Cardiac muscle cell (in vitro differentiated cells and primary cell): ENCODE results near the gene SELENOH. TPM values are rescaled to one million over a fixed set of nuclear protein-coding genes. Genes with fewer than 3 reads are reported as not detected.
"Not testable (repeated sequence)": the region's sequence is repeated elsewhere in the genome, so short reads cannot be mapped to it uniquely, and the experiment has no call there.

Experiments
- DNase-seq, 2 donors: peaks; one replicate each; pipeline versions ENCODE4 v3.0.0 to v3.0.0-alpha.2; 2010 to 2017; ENCODE audit warnings: low read depth in 1 of 2, low spot score in 1 of 2
- H3K27ac ChIP-seq: fragments of 200-600 bp; sonication (generic); 2 replicates; pipeline ENCODE4 v1.5.1; 2016
- H3K27me3 ChIP-seq: fragments of 200-600 bp; sonication (generic); 2 replicates; pipeline ENCODE4 v1.6.0; 2016; ENCODE audit warnings: control low read depth
- H3K36me3 ChIP-seq: fragments of 200-600 bp; sonication (generic); 2 replicates; pipeline ENCODE4 v1.5.1; 2016; ENCODE audit warnings: control low read depth
- H3K4me1 ChIP-seq: fragments of 200-600 bp; sonication (generic); 2 replicates; pipeline ENCODE4 v1.8.1; 2017; ENCODE audit warnings: low read depth, mild to moderate bottlenecking, mixed run types
- H3K4me3 ChIP-seq: fragments of 200-600 bp; sonication (generic); 2 replicates; pipeline ENCODE4 v1.5.1; 2016; ENCODE audit warnings: mild to moderate bottlenecking
- H3K9me3 ChIP-seq: fragments of 200-600 bp; sonication (generic); 2 replicates; pipeline ENCODE4 v1.5.1; 2017; ENCODE audit warnings: low read depth, mild to moderate bottlenecking, control low read depth
- polyA plus RNA-seq: library from polyadenylated mRNA; unstranded; fragments of >200 nt; fragmentation: Nextera tagmentation; extraction: Ambion mirVana; gene quantifications from 2 replicates; pipeline ENCODE4 v1.2.1, GENCODE V29; 2016
- total RNA-seq: library from RNA; depleted of rRNA; stranded (reverse); fragments of >200 nt; gene quantifications from 2 replicates; pipeline ENCODE4 v1.2.3, GENCODE V29; 2016
- TF ChIP-seq, protein P1 (sequence below): IDR thresholded peaks from 2 replicates; pipeline ENCODE4 v1.5.1; 2012; ENCODE audit warnings: low read depth, mild to moderate bottlenecking, low read length

Gene SELENOH
- total and polyA plus RNA-seq, 2 experiments from 2014 or later = 289 to 311 TPM

GRCh38 chr11:57704932-57705331 is 36.4 kb upstream of the SELENOH start:
- no peaks in the 10 kb centered on the region for H3K9me3 ChIP-seq
- no peak for DNase-seq
- TF ChIP-seq, protein P1, sequence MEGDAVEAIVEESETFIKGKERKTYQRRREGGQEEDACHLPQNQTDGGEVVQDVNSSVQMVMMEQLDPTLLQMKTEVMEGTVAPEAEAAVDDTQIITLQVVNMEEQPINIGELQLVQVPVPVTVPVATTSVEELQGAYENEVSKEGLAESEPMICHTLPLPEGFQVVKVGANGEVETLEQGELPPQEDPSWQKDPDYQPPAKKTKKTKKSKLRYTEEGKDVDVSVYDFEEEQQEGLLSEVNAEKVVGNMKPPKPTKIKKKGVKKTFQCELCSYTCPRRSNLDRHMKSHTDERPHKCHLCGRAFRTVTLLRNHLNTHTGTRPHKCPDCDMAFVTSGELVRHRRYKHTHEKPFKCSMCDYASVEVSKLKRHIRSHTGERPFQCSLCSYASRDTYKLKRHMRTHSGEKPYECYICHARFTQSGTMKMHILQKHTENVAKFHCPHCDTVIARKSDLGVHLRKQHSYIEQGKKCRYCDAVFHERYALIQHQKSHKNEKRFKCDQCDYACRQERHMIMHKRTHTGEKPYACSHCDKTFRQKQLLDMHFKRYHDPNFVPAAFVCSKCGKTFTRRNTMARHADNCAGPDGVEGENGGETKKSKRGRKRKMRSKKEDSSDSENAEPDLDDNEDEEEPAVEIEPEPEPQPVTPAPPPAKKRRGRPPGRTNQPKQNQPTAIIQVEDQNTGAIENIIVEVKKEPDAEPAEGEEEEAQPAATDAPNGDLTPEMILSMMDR = no peak
- H3K27me3 ChIP-seq = no peaks in the 10 kb centered on the region
- peaks cover 21% of the 10 kb centered on the region for H3K36me3 ChIP-seq
- H3K4me3 ChIP-seq = no peak overlapping the region
- H3K27ac ChIP-seq = no peak overlapping the region
- H3K4me1 ChIP-seq = no peaks in the 10 kb centered on the region

- peak overlapping the region; percentile 17 for H3K27ac ChIP-seq
- H3K4me3 ChIP-seq, DNase-seq, H3K27me3 ChIP-seq, H3K4me1 ChIP-seq, H3K9me3 ChIP-seq: not testable (repeated sequence)
- H3K36me3 ChIP-seq = peaks cover 19% of the 10 kb centered on the region
Observed at GRCh38 chr11:57705432-57705831, 35.9 kb upstream of the SELENOH start.

- Histone ChIP-seq H3K4me1 (peaks cover 15% of the 10 kb centered on the region), H3K36me3 (no peaks in the 10 kb centered on the region), H3K4me3 (no peak overlapping the region), H3K9me3 (no peaks in the 10 kb centered on the region), H3K27ac (no peak overlapping the region), H3K27me3 (no peaks in the 10 kb centered on the region)
- TF ChIP-seq, protein P1 = no peak
- DNase-seq = no peak
Observed at GRCh38 chr11:57709802-57710367, 31.4 kb upstream of the SELENOH start.

- Histone ChIP-seq H3K4me3 (peak within 1 kb of the TSS; percentile 68), H3K27ac (peak within 1 kb of the TSS; percentile 90), H3K4me1 (peaks cover 15% of the 10 kb centered on the region), H3K9me3 (no peaks in the 10 kb centered on the region), H3K36me3 (no peaks in the 10 kb centered on the region), H3K27me3 (no peaks in the 10 kb centered on the region)
- peak; percentile 80 to 88 for DNase-seq
- TF ChIP-seq, protein P1 = no peak
Observed at GRCh38 chr11:57711414-57712255, 29.7 kb upstream of the SELENOH start, which contains the start of gene MED19. Gene MED19, minus strand, starts transcription at chr11:57712215. Its CDS starts 36 bp downstream, at chr11:57712179.

DNA sequence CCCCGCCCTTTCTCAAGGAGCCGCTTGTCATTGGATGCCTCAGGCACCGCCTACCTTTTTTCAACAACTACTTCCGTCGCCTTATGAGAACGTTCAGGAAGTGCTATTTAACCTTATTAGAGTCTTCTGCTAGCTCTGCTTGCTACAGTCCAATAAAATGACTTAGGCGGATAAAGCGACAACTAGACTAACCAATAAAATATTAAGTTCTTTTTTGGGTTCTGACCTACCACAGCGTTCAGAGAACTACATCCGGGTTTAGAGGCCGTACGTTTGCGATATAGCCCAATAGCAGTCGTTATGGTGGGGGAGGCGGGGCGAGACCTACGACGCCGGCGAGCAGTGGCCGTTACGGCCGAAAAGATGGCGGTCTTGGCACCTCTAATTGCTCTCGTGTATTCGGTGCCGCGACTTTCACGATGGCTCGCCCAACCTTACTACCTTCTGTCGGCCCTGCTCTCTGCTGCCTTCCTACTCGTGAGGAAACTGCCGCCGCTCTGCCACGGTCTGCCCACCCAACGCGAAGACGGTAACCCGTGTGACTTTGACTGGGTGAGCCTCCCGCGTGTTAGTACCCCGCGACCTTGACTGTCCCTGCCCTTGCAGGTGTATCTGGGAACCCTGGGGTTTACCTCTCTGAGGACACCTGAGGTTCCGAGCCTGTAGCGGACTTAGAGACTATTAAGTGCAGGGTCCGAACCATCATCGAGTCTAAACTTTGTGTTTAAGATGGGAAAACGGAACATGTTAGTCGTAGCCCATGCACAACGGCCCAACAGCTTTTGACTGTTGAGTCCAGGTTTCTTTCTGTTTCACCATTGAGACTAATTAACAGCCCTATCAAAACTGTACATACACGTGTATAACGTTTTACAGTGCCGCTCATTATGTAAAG is 28.8 kb upstream of the SELENOH start, which contains the start of gene TMX2:
TMX2 (plus strand) TSS at position 338 of the 895 bp plus-strand sequence; CDS start at position 364, 26 bp downstream.
- Histone ChIP-seq H3K36me3 (no peaks in the 10 kb centered on the region), H3K4me3 (peak within 1 kb of the TSS; percentile 68), H3K4me1 (peaks cover 15% of the 10 kb centered on the region), H3K27ac (peak within 1 kb of the TSS; percentile 90), H3K9me3 (no peaks in the 10 kb centered on the region), H3K27me3 (no peaks in the 10 kb centered on the region)
- TF ChIP-seq, protein P1 = no peak
- DNase-seq = peak; percentile 97 to 99
